ENCODE results near the gene SLC6A5. TPM values are rescaled to one million over a fixed set of nuclear protein-coding genes. Genes with fewer than 3 reads are reported as not detected.

The SLC6A5 gene
- total and polyA plus RNA-seq, 9 of the 15 experiments (the other 6 are each of a cell fraction or from before 2014, with no cell fraction given): 0.08 TPM; not detected in 8

- TF ChIP-seq, protein P1, sequence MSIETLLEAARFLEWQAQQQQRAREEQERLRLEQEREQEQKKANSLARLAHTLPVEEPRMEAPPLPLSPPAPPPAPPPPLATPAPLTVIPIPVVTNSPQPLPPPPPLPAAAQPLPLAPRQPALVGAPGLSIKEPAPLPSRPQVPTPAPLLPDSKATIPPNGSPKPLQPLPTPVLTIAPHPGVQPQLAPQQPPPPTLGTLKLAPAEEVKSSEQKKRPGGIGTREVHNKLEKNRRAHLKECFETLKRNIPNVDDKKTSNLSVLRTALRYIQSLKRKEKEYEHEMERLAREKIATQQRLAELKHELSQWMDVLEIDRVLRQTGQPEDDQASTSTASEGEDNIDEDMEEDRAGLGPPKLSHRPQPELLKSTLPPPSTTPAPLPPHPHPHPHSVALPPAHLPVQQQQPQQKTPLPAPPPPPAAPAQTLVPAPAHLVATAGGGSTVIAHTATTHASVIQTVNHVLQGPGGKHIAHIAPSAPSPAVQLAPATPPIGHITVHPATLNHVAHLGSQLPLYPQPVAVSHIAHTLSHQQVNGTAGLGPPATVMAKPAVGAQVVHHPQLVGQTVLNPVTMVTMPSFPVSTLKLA (conservative IDR thresholded peaks at IDR 0.05): no peak
- TF ChIP-seq TSC22D4 (tag; IDR thresholded peaks at IDR 0.05) (no peak), SMAD4 (CRISPR knock-in tag; conservative IDR thresholded peaks at IDR 0.05) (no peak)
- TF ChIP-seq, protein P2, sequence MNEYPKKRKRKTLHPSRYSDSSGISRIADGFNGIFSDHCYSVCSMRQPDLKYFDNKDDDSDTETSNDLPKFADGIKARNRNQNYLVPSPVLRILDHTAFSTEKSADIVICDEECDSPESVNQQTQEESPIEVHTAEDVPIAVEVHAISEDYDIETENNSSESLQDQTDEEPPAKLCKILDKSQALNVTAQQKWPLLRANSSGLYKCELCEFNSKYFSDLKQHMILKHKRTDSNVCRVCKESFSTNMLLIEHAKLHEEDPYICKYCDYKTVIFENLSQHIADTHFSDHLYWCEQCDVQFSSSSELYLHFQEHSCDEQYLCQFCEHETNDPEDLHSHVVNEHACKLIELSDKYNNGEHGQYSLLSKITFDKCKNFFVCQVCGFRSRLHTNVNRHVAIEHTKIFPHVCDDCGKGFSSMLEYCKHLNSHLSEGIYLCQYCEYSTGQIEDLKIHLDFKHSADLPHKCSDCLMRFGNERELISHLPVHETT (CRISPR knock-in tag; conservative IDR thresholded peaks at IDR 0.05 in 1 of 2, IDR thresholded peaks at IDR 0.05 in 1 of 2): no peak
These were observed 9.6 kb upstream of the SLC6A5 start (continued) for GRCh38 chr11:20589796-20590195.

DNA sequence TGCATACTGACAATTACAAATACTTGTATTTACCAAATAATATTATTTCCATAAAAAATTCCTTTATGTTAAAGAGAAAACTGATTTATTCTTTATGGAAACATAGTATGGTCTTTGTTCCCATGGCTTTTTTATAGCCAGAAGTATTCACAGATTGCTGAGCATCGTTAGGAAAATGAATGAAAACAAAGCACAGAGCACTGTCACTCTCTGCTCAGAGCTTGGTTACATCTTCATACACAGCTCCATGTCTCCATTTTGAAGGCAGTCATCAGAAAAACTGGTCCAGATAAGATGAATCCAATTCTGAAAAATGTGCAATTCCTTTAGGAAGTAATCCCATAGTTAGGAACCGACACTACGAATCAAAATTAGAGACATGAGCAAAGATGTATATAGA lies 9.0 kb upstream of the SLC6A5 start:
- H3K4me1 ChIP-seq (replicated peaks in 1 of 2; ENCODE audit: control insufficient read depth in 2 of 2, insufficient read depth in 2 of 2, low read length in 2 of 2): no peaks in the 10 kb centered on the region; a peak in 1 of 5 replicates
- peaks cover 0 to 10% of the 10 kb centered on the region in 2 experiments; a peak in 4 of 5 replicates for H3K27me3 ChIP-seq (ENCODE audit: control insufficient read depth in 2 of 2, insufficient read depth in 2 of 2, low read length in 2 of 2)
- H3K79me2 ChIP-seq (ENCODE audit: control insufficient read depth, insufficient read depth, low read length): no peaks in the 10 kb centered on the region
- DNase-seq (ENCODE audit: extremely low read depth in 1 of 4, low spot score in 3 of 4) (no peak), ATAC-seq (no peak), FAIRE-seq (no peak)
- no peaks in the 10 kb centered on the region for H4K20me1 ChIP-seq (replicated peaks; ENCODE audit: control insufficient read depth, insufficient read depth, low read length)
- in situ Hi-C loops (cut with MboI) (no loop called here), intact Hi-C loops (cut with micrococcal nuclease) (loop anchor here (5.0 kb wide), 1 partner anchor 73 kb away; no protein-coding TSS in a partner anchor)
- no peak overlapping the region for H3K4me2 ChIP-seq (ENCODE audit: insufficient read depth, low read length)
- no peak overlapping the region for H3K27ac ChIP-seq (ENCODE audit: extremely low read depth, low read depth, low read length)
- no peaks in the 10 kb centered on the region for H3K9me3 ChIP-seq (replicated peaks; ENCODE audit: control insufficient read depth, insufficient read depth, low read depth, low read length)
- 0% methylated on average over 3 of the region's 3 CpGs for WGBS (ENCODE audit: insufficient coverage, low coverage, missing lambda C conversion rate)
- no peak overlapping the region for H3K9ac ChIP-seq (ENCODE audit: insufficient read depth in 1 of 2, low read depth in 2 of 2, low read length in 2 of 2)
- H3K9me1 ChIP-seq (ENCODE audit: control insufficient read depth, insufficient read depth, low read length): no peaks in the 10 kb centered on the region
- CTCF ChIA-PET (ENCODE audit: low intra/inter-chr PET ratio): no interaction called here
- H2AFZ ChIP-seq (ENCODE audit: low read depth, low read length): no peak overlapping the region
- POLR2A ChIA-PET: no interaction called here
- H3K4me3 ChIP-seq: no peak overlapping the region
- no TSS peak for BruUV-seq (replicated peaks)
- no peaks in the 10 kb centered on the region for H3K36me3 ChIP-seq (ENCODE audit: control insufficient read depth, insufficient read depth, low read length)
- TF ChIP-seq ZEB2 (IDR thresholded peaks at IDR 0.05): no peak
- no peak for TF ChIP-seq NFRKB (IDR thresholded peaks at IDR 0.05; ENCODE audit: low read depth)
- no peak for TF ChIP-seq NCOA1 (IDR thresholded peaks at IDR 0.05; ENCODE audit: low read depth)
- no peak for TF ChIP-seq SRSF9 (IDR thresholded peaks at IDR 0.05; ENCODE audit: borderline replicate concordance, low read depth, low read length)
- no peak for TF ChIP-seq ZNF79 (CRISPR knock-in tag; IDR thresholded peaks at IDR 0.05; ENCODE audit: low read depth)
- TF ChIP-seq SMARCE1 (IDR thresholded peaks at IDR 0.05): no peak
- no peak for TF ChIP-seq FOXJ2 (tag; IDR thresholded peaks at IDR 0.05)
- no peak for TF ChIP-seq MECOM (CRISPR knock-in tag; IDR thresholded peaks at IDR 0.05)
- TF ChIP-seq ZKSCAN8 (CRISPR knock-in tag; IDR thresholded peaks at IDR 0.05): no peak
- TF ChIP-seq ZNF12 (CRISPR knock-in tag; IDR thresholded peaks at IDR 0.05): no peak
- TF ChIP-seq HSF4 (CRISPR knock-in tag; IDR thresholded peaks at IDR 0.05; ENCODE audit: borderline replicate concordance): no peak

All from K562 (cell line).